Peyer's patch (tissue), 4 donors: ENCODE measurements around the gene DNMBP. TPM values are rescaled to one million over a fixed set of nuclear protein-coding genes. Genes with fewer than 3 reads are reported as not detected.
A peak's percentile ranks its signal among the peaks of the same experiment; 100 is the strongest.

Experiments used
- DNase-seq, 3 donors: peaks; one replicate each; pipeline ENCODE4 v3.0.0-alpha.2; 2017 to 2019
- H3K27ac ChIP-seq, 4 donors: fragments of 200-600 bp; sonication (generic); one replicate each; pipeline ENCODE4 v1.5.1; 2016 to 2019
- H3K27me3 ChIP-seq, 2 donors: fragments of 200-600 bp; sonication (generic); one replicate each; pipeline ENCODE4 v1.5.1; 2019
- H3K36me3 ChIP-seq, 3 donors: fragments of 200-600 bp; sonication (generic); one replicate each; pipeline ENCODE4 v1.5.1; 2016 to 2019
- H3K4me1 ChIP-seq, 4 donors: fragments of 200-600 bp; sonication (generic); one replicate each; pipeline ENCODE4 v1.5.1; 2016 to 2019
- H3K4me3 ChIP-seq, 4 donors: fragments of 200-600 bp; sonication (generic); 1 replicate in 3 of 4; 2 replicates in 1 of 4; pipeline ENCODE4 v1.5.1; 2016 to 2019; ENCODE audit warnings: mild to moderate bottlenecking in 1 of 4
- H3K9me3 ChIP-seq, 4 donors: fragments of 200-600 bp; sonication (generic); one replicate each; pipeline ENCODE4 v1.5.1; 2016 to 2019; ENCODE audit warnings: mild to moderate bottlenecking in 1 of 4
- CTCF ChIP-seq, 6 experiments: fragments of 450-650 bp in 4 of 6; fragments of 200-600 bp in 2 of 6; sonication (generic) in 1 of 6; IDR thresholded peaks; one replicate each; pipeline ENCODE4 v1.5.1; 2017 to 2019; ENCODE audit warnings: antibody characterized with exemption in 6 of 6, mild to moderate bottlenecking in 3 of 6, moderate library complexity in 1 of 6
- POLR2A ChIP-seq, 2 donors: fragments of 450-650 bp; IDR thresholded peaks; one replicate each; pipeline ENCODE4 v1.5.1; 2017; ENCODE audit warnings: antibody characterized with exemption in 2 of 2, mild to moderate bottlenecking in 2 of 2, moderate library complexity in 2 of 2
- total RNA-seq, 4 donors: library from RNA; depleted of rRNA; stranded (reverse); fragments of >200 nt; gene quantifications; one replicate each; pipeline ENCODE4 v1.1.0, GENCODE V29; 2016

DNMBP gene
- total RNA-seq, 4 donors from 2014 or later = 53.6 to 96.0 (median 69.6) TPM

GRCh38 chr10:99855479-99856071 is 154.2 kb downstream of the DNMBP start:
- no peak for DNase-seq
- no peaks in the 10 kb centered on the region for H3K9me3 ChIP-seq
- H3K4me3 ChIP-seq = no peak overlapping the region
- peaks cover 0 to 5% (median 0%) of the 10 kb centered on the region in 3 donors for H3K36me3 ChIP-seq
- no peak overlapping the region for H3K27ac ChIP-seq
- TF ChIP-seq CTCF (IDR thresholded peaks at IDR 0.05) (no peak), POLR2A (IDR thresholded peaks at IDR 0.05) (no peak)
- no peaks in the 10 kb centered on the region for H3K4me1 ChIP-seq
- H3K27me3 ChIP-seq = no peaks in the 10 kb centered on the region

GRCh38 chr10:99854860-99855259 is 154.9 kb downstream of the DNMBP start:
- peaks cover 0 to 5% (median 0%) of the 10 kb centered on the region in 3 donors for H3K36me3 ChIP-seq
- H3K27ac ChIP-seq = no peak overlapping the region
- H3K27me3 ChIP-seq = no peaks in the 10 kb centered on the region
- peaks cover 0 to 5% (median 0%) of the 10 kb centered on the region in 4 donors for H3K4me1 ChIP-seq
- no peak for DNase-seq
- H3K9me3 ChIP-seq = no peaks in the 10 kb centered on the region
- H3K4me3 ChIP-seq = no peak overlapping the region
- peak in 3 of 6 experiments; percentile 40 to 45 (median 43) for TF ChIP-seq CTCF (IDR thresholded peaks at IDR 0.05)
- TF ChIP-seq POLR2A (IDR thresholded peaks at IDR 0.05) = no peak

GRCh38 chr10:99853655-99854054 is 156.1 kb downstream of the DNMBP start:
- no peak overlapping the region for H3K4me3 ChIP-seq
- H3K27ac ChIP-seq = no peak overlapping the region
- H3K4me1 ChIP-seq = peaks cover 0 to 12% (median 0%) of the 10 kb centered on the region in 4 donors
- peaks cover 0 to 5% (median 0%) of the 10 kb centered on the region in 3 donors for H3K36me3 ChIP-seq
- TF ChIP-seq POLR2A (IDR thresholded peaks at IDR 0.05) = no peak
- TF ChIP-seq CTCF (IDR thresholded peaks at IDR 0.05) = no peak
- no peaks in the 10 kb centered on the region for H3K9me3 ChIP-seq
- no peaks in the 10 kb centered on the region for H3K27me3 ChIP-seq
- no peak for DNase-seq

- Histone ChIP-seq H3K36me3 (peaks cover 0 to 5% (median 0%) of the 10 kb centered on the region in 3 donors), H3K4me3 (no peak overlapping the region), H3K27me3 (no peaks in the 10 kb centered on the region), H3K9me3 (no peaks in the 10 kb centered on the region), H3K4me1 (peaks cover 0 to 12% (median 0%) of the 10 kb centered on the region in 4 donors), H3K27ac (no peak overlapping the region)
- TF ChIP-seq POLR2A (IDR thresholded peaks at IDR 0.05) (no peak), CTCF (IDR thresholded peaks at IDR 0.05) (no peak)
- no peak for DNase-seq
Measured at GRCh38 chr10:99852481-99853213, 157.1 kb downstream of the DNMBP start.

GRCh38 chr10:99851825-99852224 is 157.9 kb downstream of the DNMBP start:
- TF ChIP-seq CTCF (IDR thresholded peaks at IDR 0.05) (no peak), POLR2A (IDR thresholded peaks at IDR 0.05) (no peak)
- Histone ChIP-seq H3K4me3 (no peak overlapping the region), H3K9me3 (no peaks in the 10 kb centered on the region), H3K27me3 (no peaks in the 10 kb centered on the region), H3K4me1 (peaks cover 0 to 12% (median 0%) of the 10 kb centered on the region in 4 donors), H3K27ac (no peak overlapping the region), H3K36me3 (peaks cover 0 to 5% (median 0%) of the 10 kb centered on the region in 3 donors)
- no peak for DNase-seq
